ENCODE data around the gene AP5Z1. TPM values are rescaled to one million over a fixed set of nuclear protein-coding genes. Genes with fewer than 3 reads are reported as not detected.

AP5Z1 gene
- polyA plus RNA-seq, 3 donors, result 30.8 to 75.2 (median 33.8) TPM

DNA sequence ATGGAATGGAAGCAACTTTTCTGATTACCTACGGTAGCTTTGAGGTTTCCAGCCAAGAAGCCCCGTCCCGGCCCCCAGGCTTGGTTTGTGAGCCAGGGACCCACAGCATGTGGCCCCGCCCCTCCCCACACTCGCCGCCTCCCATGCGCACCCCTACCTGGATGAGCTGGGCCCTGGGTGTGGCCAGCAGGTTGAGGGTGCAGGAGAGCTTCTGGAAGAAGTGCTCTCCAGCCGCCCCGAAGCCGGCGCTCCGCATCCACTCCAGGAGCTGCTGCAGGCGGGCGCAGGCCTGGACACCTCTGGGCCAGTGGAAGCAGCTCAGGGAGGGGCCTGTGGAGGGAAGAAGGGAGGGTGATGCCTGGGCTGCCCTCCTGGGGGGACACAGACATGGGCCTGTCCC lies 39.7 kb downstream of the AP5Z1 start:
- no peak overlapping the region for H3K9ac ChIP-seq (ENCODE audit: insufficient read depth, low read length, poor library complexity, severe bottlenecking)
- no peaks in the 10 kb centered on the region for H4K20me1 ChIP-seq (ENCODE audit: insufficient read depth, low read length)
- TF ChIP-seq, protein P1, sequence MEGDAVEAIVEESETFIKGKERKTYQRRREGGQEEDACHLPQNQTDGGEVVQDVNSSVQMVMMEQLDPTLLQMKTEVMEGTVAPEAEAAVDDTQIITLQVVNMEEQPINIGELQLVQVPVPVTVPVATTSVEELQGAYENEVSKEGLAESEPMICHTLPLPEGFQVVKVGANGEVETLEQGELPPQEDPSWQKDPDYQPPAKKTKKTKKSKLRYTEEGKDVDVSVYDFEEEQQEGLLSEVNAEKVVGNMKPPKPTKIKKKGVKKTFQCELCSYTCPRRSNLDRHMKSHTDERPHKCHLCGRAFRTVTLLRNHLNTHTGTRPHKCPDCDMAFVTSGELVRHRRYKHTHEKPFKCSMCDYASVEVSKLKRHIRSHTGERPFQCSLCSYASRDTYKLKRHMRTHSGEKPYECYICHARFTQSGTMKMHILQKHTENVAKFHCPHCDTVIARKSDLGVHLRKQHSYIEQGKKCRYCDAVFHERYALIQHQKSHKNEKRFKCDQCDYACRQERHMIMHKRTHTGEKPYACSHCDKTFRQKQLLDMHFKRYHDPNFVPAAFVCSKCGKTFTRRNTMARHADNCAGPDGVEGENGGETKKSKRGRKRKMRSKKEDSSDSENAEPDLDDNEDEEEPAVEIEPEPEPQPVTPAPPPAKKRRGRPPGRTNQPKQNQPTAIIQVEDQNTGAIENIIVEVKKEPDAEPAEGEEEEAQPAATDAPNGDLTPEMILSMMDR (IDR thresholded peaks at IDR 0.05), result no peak
- H3K9me3 ChIP-seq (replicated peaks in 1 of 2; ENCODE audit: control insufficient read depth in 1 of 2, insufficient read depth in 1 of 2, low read length in 2 of 2), result peaks cover 0 to 4% of the 10 kb centered on the region in 2 donors
- Mint-ChIP-seq H3K36me3 (no peaks in the 10 kb centered on the region), H3K4me3 (no peak overlapping the region), H3K27ac (no peak overlapping the region), H3K27me3 (ENCODE audit: low read depth in 3 of 3) (peaks cover 19 to 42% (median 31%) of the 10 kb centered on the region in 3 donors), H3K4me1 (peaks cover 3% of the 10 kb centered on the region), H3K9me3 (peaks cover 3 to 18% (median 8%) of the 10 kb centered on the region in 7 donors)
- no peaks in the 10 kb centered on the region for H3K79me2 ChIP-seq (ENCODE audit: insufficient read depth, low read length)
- H3K4me2 ChIP-seq (replicated peaks; ENCODE audit: extremely low read depth, low read length, poor library complexity, severe bottlenecking), result no peak overlapping the region
- no peak overlapping the region for H3K4me3 ChIP-seq (replicated peaks in 1 of 3; ENCODE audit: low read depth in 2 of 3, low read length in 3 of 3)
- no peaks in the 10 kb centered on the region for H3K36me3 ChIP-seq (replicated peaks in 1 of 2; ENCODE audit: control insufficient read depth in 1 of 2, insufficient read depth in 2 of 2, low read length in 2 of 2)
- H2AFZ ChIP-seq (ENCODE audit: insufficient read depth, low read depth, low read length, poor library complexity, severe bottlenecking), result no peak overlapping the region
- no peak overlapping the region for H3K27ac ChIP-seq (ENCODE audit: low read depth in 1 of 2, low read length in 2 of 2)
- H3K27me3 ChIP-seq (ENCODE audit: control insufficient read depth in 2 of 2, insufficient read depth in 2 of 2, low read length in 2 of 2), result peaks cover 0 to 14% of the 10 kb centered on the region in 2 donors
- intact Hi-C loops (cut with micrococcal nuclease), result no loop called here
- H3K4me1 ChIP-seq (ENCODE audit: control insufficient read depth in 1 of 2, insufficient read depth in 2 of 2, low read length in 2 of 2), result no peaks in the 10 kb centered on the region
- WGBS (ENCODE audit: insufficient coverage), result 100% methylated on average over 3 of the region's 14 CpGs
- DNase-seq, result no peak

DNA sequence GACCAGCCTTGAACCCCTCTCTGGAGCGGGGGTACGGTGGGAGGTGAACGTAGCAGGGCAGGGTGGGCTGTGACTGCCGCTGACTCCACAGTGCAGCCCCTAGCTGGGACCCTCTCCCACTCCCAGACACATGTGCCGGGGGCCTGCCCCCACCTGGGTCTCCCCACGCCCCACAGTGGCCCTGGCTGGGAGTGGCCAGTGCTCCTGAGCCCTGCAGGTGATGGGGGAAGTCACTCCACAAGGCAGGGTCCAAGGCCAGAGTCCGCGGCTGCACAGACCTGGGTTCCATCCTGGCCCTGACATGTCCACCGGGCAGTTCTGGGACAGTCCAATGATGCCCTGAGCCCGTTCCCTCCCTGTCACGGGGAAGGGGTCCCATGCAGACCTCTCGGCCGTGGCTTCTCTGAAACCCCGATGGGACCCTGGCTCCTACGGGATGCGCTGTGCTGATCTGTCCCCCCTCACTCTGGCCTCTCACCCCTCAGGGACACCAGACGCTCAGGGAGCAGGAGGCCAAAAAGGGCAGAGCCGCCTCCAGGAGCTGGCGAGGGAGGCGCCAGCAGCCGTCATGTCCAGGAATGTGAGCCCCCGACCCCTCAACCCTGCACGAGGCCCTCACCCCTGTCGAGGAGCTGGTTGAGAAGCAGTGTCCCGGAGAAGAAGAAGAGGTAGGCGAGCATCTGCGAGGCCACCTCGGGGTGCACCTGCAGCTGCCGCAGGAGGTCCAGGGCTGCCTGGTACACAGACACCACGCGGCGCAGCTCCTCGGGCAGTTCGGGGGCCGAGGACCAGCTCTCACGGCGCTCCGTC lies 40.4 kb downstream of the AP5Z1 start:
- intact Hi-C loops (cut with micrococcal nuclease), result no loop called here
- peaks cover 3 to 18% (median 8%) of the 10 kb centered on the region in 7 donors for H3K9me3 Mint-ChIP-seq
- Histone ChIP-seq H3K4me1 (ENCODE audit: control insufficient read depth in 1 of 2, insufficient read depth in 2 of 2, low read length in 2 of 2) (no peaks in the 10 kb centered on the region), H3K36me3 (replicated peaks in 1 of 2; ENCODE audit: control insufficient read depth in 1 of 2, insufficient read depth in 2 of 2, low read length in 2 of 2) (no peaks in the 10 kb centered on the region), H3K9ac (ENCODE audit: insufficient read depth, low read length, poor library complexity, severe bottlenecking) (no peak overlapping the region), H3K27me3 (ENCODE audit: control insufficient read depth in 2 of 2, insufficient read depth in 2 of 2, low read length in 2 of 2) (peaks cover 0 to 7% of the 10 kb centered on the region in 2 donors), H3K9me3 (replicated peaks in 1 of 2; ENCODE audit: control insufficient read depth in 1 of 2, insufficient read depth in 1 of 2, low read length in 2 of 2) (peaks cover 0 to 4% of the 10 kb centered on the region in 2 donors), H3K27ac (ENCODE audit: low read depth in 1 of 2, low read length in 2 of 2) (no peak overlapping the region), H3K4me3 (replicated peaks in 1 of 3; ENCODE audit: low read depth in 2 of 3, low read length in 3 of 3) (no peak overlapping the region), H2AFZ (ENCODE audit: insufficient read depth, low read depth, low read length, poor library complexity, severe bottlenecking) (no peak overlapping the region), H3K79me2 (ENCODE audit: insufficient read depth, low read length) (no peaks in the 10 kb centered on the region), H3K4me2 (replicated peaks; ENCODE audit: extremely low read depth, low read length, poor library complexity, severe bottlenecking) (no peak overlapping the region), H4K20me1 (ENCODE audit: insufficient read depth, low read length) (no peaks in the 10 kb centered on the region)
- H3K4me1 Mint-ChIP-seq, result peaks cover 3% of the 10 kb centered on the region
- DNase-seq, result no peak
- 94% methylated on average over 36 of the region's 38 CpGs for WGBS (ENCODE audit: insufficient coverage)
- no peaks in the 10 kb centered on the region for H3K36me3 Mint-ChIP-seq
- no peak overlapping the region for H3K27ac Mint-ChIP-seq
- H3K4me3 Mint-ChIP-seq, result no peak overlapping the region
- H3K27me3 Mint-ChIP-seq (ENCODE audit: low read depth in 3 of 3), result peaks cover 12 to 35% (median 25%) of the 10 kb centered on the region in 3 donors
- TF ChIP-seq, protein P1 (IDR thresholded peaks at IDR 0.05), result no peak
